ENCODE results near the gene COL19A1.

DNA sequence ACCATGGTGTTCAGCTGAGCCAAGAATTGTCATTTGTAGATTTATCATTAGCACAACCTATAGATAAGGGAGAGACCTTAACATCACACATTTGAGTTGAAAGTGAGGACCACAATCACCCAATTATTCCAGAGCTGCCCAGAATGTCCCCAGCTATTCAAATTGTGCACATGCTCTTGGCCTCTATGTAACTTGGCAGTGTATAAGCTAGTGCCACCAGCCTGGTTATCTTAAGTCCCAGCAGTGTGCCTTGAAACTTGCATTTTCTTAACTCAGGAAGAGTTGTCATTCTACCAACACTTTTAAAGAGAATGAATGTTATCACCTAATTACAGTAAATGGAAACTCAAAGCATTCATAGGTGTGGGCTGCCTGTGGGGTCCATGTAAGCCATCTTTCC is 245.4 kb downstream of the COL19A1 start:
- TF ChIP-seq, protein P1, sequence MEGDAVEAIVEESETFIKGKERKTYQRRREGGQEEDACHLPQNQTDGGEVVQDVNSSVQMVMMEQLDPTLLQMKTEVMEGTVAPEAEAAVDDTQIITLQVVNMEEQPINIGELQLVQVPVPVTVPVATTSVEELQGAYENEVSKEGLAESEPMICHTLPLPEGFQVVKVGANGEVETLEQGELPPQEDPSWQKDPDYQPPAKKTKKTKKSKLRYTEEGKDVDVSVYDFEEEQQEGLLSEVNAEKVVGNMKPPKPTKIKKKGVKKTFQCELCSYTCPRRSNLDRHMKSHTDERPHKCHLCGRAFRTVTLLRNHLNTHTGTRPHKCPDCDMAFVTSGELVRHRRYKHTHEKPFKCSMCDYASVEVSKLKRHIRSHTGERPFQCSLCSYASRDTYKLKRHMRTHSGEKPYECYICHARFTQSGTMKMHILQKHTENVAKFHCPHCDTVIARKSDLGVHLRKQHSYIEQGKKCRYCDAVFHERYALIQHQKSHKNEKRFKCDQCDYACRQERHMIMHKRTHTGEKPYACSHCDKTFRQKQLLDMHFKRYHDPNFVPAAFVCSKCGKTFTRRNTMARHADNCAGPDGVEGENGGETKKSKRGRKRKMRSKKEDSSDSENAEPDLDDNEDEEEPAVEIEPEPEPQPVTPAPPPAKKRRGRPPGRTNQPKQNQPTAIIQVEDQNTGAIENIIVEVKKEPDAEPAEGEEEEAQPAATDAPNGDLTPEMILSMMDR (IDR thresholded peaks at IDR 0.05), result no peak
- no peak for TF ChIP-seq ZFX (IDR thresholded peaks at IDR 0.05; ENCODE audit: borderline replicate concordance)
